Nephron (organoid): ENCODE measurements around the gene KIZ.

Experiments used
- H3K27ac Mint-ChIP-seq, 3 experiments: 2 replicates each; pipeline ENCODE4 v1.8.0; 2020; ENCODE audit warnings: mixed read lengths in 3 of 3, mild to moderate bottlenecking in 2 of 3, moderate library complexity in 1 of 3
- H3K27me3 Mint-ChIP-seq: 2 replicates; pipeline ENCODE4 v1.8.0; 2021; ENCODE audit warnings: low read depth, mild to moderate bottlenecking, moderate library complexity, mixed read lengths
- H3K36me3 Mint-ChIP-seq: 2 replicates; pipeline ENCODE4 v1.8.0; 2020; ENCODE audit warnings: low read depth, mixed read lengths
- H3K4me1 Mint-ChIP-seq: 2 replicates; pipeline ENCODE4 v1.8.0; 2020; ENCODE audit warnings: mixed read lengths
- H3K4me3 Mint-ChIP-seq, 3 experiments: 2 replicates each; pipeline ENCODE4 v1.8.0; 2020; ENCODE audit warnings: mild to moderate bottlenecking in 3 of 3, mixed read lengths in 3 of 3, moderate library complexity in 2 of 3
- H3K9me3 Mint-ChIP-seq: 2 replicates; pipeline ENCODE4 v1.8.0; 2020; ENCODE audit warnings: mixed read lengths
- CTCF ChIP-seq, 3 experiments: fragments of 200-600 bp; sonication (generic); IDR thresholded peaks; one replicate each; pipeline ENCODE4 v1.5.0; 2021; ENCODE audit warnings: antibody characterized with exemption in 3 of 3; ENCODE audit not compliant: unreplicated experiment in 3 of 3

KIZ gene

GRCh38 chr20:21230220-21230619 lies 104.3 kb downstream of the KIZ start:
- H3K36me3 Mint-ChIP-seq = peaks cover 9% of the 10 kb centered on the region
- H3K27me3 Mint-ChIP-seq = no peaks in the 10 kb centered on the region
- no peaks in the 10 kb centered on the region for H3K4me1 Mint-ChIP-seq
- no peak for TF ChIP-seq CTCF (IDR thresholded peaks at IDR 0.05; ENCODE audit: unreplicated experiment in 3 of 3)
- H3K9me3 Mint-ChIP-seq = no peaks in the 10 kb centered on the region
- H3K27ac Mint-ChIP-seq = no peak overlapping the region
- no peak overlapping the region for H3K4me3 Mint-ChIP-seq

- Mint-ChIP-seq H3K9me3 (no peaks in the 10 kb centered on the region), H3K4me1 (no peaks in the 10 kb centered on the region), H3K27ac (no peak overlapping the region), H3K36me3 (peaks cover 9% of the 10 kb centered on the region), H3K27me3 (no peaks in the 10 kb centered on the region), H3K4me3 (no peak overlapping the region)
- TF ChIP-seq CTCF (IDR thresholded peaks at IDR 0.05; ENCODE audit: unreplicated experiment in 3 of 3) = no peak
These were observed 104.8 kb downstream of the KIZ start for GRCh38 chr20:21230686-21231085.

GRCh38 chr20:21232546-21233280 lies 106.8 kb downstream of the KIZ start:
- Mint-ChIP-seq H3K27ac (no peak overlapping the region), H3K36me3 (peaks cover 9% of the 10 kb centered on the region), H3K27me3 (no peaks in the 10 kb centered on the region), H3K4me1 (no peaks in the 10 kb centered on the region), H3K9me3 (no peaks in the 10 kb centered on the region), H3K4me3 (no peak overlapping the region)
- TF ChIP-seq CTCF (IDR thresholded peaks at IDR 0.05; ENCODE audit: unreplicated experiment in 3 of 3) = no peak

GRCh38 chr20:21234324-21234723 lies 108.4 kb downstream of the KIZ start:
- no peak overlapping the region for H3K27ac Mint-ChIP-seq
- no peaks in the 10 kb centered on the region for H3K36me3 Mint-ChIP-seq
- H3K9me3 Mint-ChIP-seq = no peaks in the 10 kb centered on the region
- H3K4me1 Mint-ChIP-seq = no peaks in the 10 kb centered on the region
- H3K4me3 Mint-ChIP-seq = no peak overlapping the region
- no peak for TF ChIP-seq CTCF (IDR thresholded peaks at IDR 0.05; ENCODE audit: unreplicated experiment in 3 of 3)
- H3K27me3 Mint-ChIP-seq = no peaks in the 10 kb centered on the region

GRCh38 chr20:21234806-21235483 lies 109.1 kb downstream of the KIZ start:
- Mint-ChIP-seq H3K36me3 (no peaks in the 10 kb centered on the region), H3K27ac (no peak overlapping the region), H3K27me3 (no peaks in the 10 kb centered on the region), H3K4me3 (no peak overlapping the region), H3K4me1 (no peaks in the 10 kb centered on the region), H3K9me3 (no peaks in the 10 kb centered on the region)
- TF ChIP-seq CTCF (IDR thresholded peaks at IDR 0.05; ENCODE audit: unreplicated experiment in 3 of 3) = no peak
